Mesendoderm (in vitro differentiated cells): ENCODE measurements around the gene KCNC4. TPM values are rescaled to one million over a fixed set of nuclear protein-coding genes. Genes with fewer than 3 reads are reported as not detected.
A peak's percentile ranks its signal among the peaks of the same experiment; 100 is the strongest.

Experiments
- DNase-seq: peaks from one replicate; pipeline ENCODE4 v3.0.0; 2013
- H2AK5ac ChIP-seq: 2 replicates; pipeline ENCODE4 v1.6.1; 2013; ENCODE audit warnings: low read length, inconsistent platforms
- H2BK120ac ChIP-seq: 2 replicates; pipeline ENCODE4 v1.6.1; 2013; ENCODE audit warnings: low read depth, mild to moderate bottlenecking, low read length, moderate library complexity, mixed read lengths
- H2BK15ac ChIP-seq: replicated peaks from 2 replicates; pipeline ENCODE4 v1.6.1; 2013; ENCODE audit warnings: low read depth, mild to moderate bottlenecking, moderate library complexity
- H2BK5ac ChIP-seq: 2 replicates; pipeline ENCODE4 v1.6.1; 2013; ENCODE audit warnings: low read length, inconsistent platforms
- H3K18ac ChIP-seq: 2 replicates; pipeline ENCODE4 v1.6.1; 2013; ENCODE audit warnings: mild to moderate bottlenecking, low read length, mixed read lengths
- H3K23ac ChIP-seq: one replicate; pipeline ENCODE4 v1.6.1; 2013; ENCODE audit warnings: low read length
- H3K27ac ChIP-seq: 2 replicates; pipeline ENCODE4 v1.5.1; 2013; ENCODE audit warnings: low read depth, mild to moderate bottlenecking, inconsistent platforms, low read length, moderate library complexity
- H3K27me3 ChIP-seq: 2 replicates; pipeline ENCODE4 v1.6.1; 2013; ENCODE audit warnings: low read length, control low read depth, mild to moderate bottlenecking, inconsistent platforms; ENCODE audit not compliant: insufficient read depth, poor library complexity
- H3K36me3 ChIP-seq: 2 replicates; pipeline ENCODE4 v1.6.1; 2013; ENCODE audit warnings: low read length, inconsistent platforms; ENCODE audit not compliant: control insufficient read depth, insufficient read depth
- H3K4ac ChIP-seq: one replicate; pipeline ENCODE4 v1.6.1; 2013; ENCODE audit warnings: low read depth, mild to moderate bottlenecking, low read length, moderate library complexity
- H3K4me1 ChIP-seq: 2 replicates; pipeline ENCODE4 v1.6.1; 2013; ENCODE audit warnings: low read depth, low read length, inconsistent platforms; ENCODE audit not compliant: control insufficient read depth
- H3K4me2 ChIP-seq: 2 replicates; pipeline ENCODE4 v1.6.1; 2013; ENCODE audit warnings: low read length
- H3K4me3 ChIP-seq: 2 replicates; pipeline ENCODE4 v1.5.1; 2013; ENCODE audit warnings: mild to moderate bottlenecking, low read length
- H3K56ac ChIP-seq: one replicate; pipeline ENCODE4 v1.6.1; 2013; ENCODE audit warnings: low read length
- H3K79me1 ChIP-seq: 2 replicates; pipeline ENCODE4 v1.6.1; 2013; ENCODE audit warnings: low read length, inconsistent platforms
- H3K79me2 ChIP-seq: 2 replicates; pipeline ENCODE4 v1.6.1; 2013; ENCODE audit warnings: mild to moderate bottlenecking, low read length; ENCODE audit not compliant: control insufficient read depth, insufficient read depth
- H3K9ac ChIP-seq: 2 replicates; pipeline ENCODE4 v1.6.1; 2013; ENCODE audit warnings: low read length, inconsistent platforms
- H4K5ac ChIP-seq: one replicate; pipeline ENCODE4 v1.6.1; 2013; ENCODE audit warnings: low read length
- H4K8ac ChIP-seq: one replicate; pipeline ENCODE4 v1.6.1; 2013; ENCODE audit warnings: low read depth, mild to moderate bottlenecking, control low read depth, low read length, moderate library complexity
- WGBS: extraction: QIAGEN DNeasy Blood & Tissue Kit; methylation state at CpG from one replicate; pipeline ENCODE4 v1.1.7; 2013; ENCODE audit warnings: low lambda C conversion rate, missing lambda C conversion rate; ENCODE audit not compliant: insufficient coverage; ENCODE audit errors: extremely low coverage; 5-methylcytosine and 5-hydroxymethylcytosine counted together
- polyA plus RNA-seq, 2 experiments: library from polyadenylated mRNA; stranded (reverse); fragments of 200-250 nt; gene quantifications; one replicate each; pipeline ENCODE4 v1.2.3, GENCODE V29; 2013

KCNC4 gene
- 6.3 TPM for polyA plus RNA-seq (2013, experiment 1 of 2)
- polyA plus RNA-seq (2013, experiment 2 of 2): 6.0 TPM

- Histone ChIP-seq H3K18ac (peak within 1 kb of the TSS; percentile 57), H3K79me2 (peaks cover 35% of the 10 kb centered on the region), H3K36me3 (no peaks in the 10 kb centered on the region), H2BK15ac (no peak within 1 kb of the TSS), H3K23ac (peak within 1 kb of the TSS; percentile 74), H3K9ac (peak within 1 kb of the TSS; percentile 79), H3K4ac (peak within 1 kb of the TSS; percentile 22), H3K4me2 (peak within 1 kb of the TSS; percentile 61), H3K56ac (peak within 1 kb of the TSS; percentile 93), H4K5ac (no peak within 1 kb of the TSS), H4K8ac (no peak within 1 kb of the TSS), H3K27ac (peak within 1 kb of the TSS; percentile 36), H2AK5ac (no peak within 1 kb of the TSS), H2BK5ac (peak within 1 kb of the TSS; percentile 33), H2BK120ac (no peak within 1 kb of the TSS), H3K4me3 (peak within 1 kb of the TSS; percentile 58), H3K79me1 (peaks cover 6% of the 10 kb centered on the region), H3K4me1 (peaks cover 7% of the 10 kb centered on the region), H3K27me3 (no peaks in the 10 kb centered on the region)
- WGBS: no CpG with 5 or more reads among the region's 103 CpGs
- peak; percentile 92 for DNase-seq
These were observed at the start of gene KCNC4 for GRCh38 chr1:110209715-110210603. TSS of gene KCNC4 (plus strand) at chr1:110210314. CDS start at chr1:110211500, 1,186 bp downstream.

GRCh38 chr1:110160538-110161100 lies 49.5 kb upstream of the KCNC4 start:
- Histone ChIP-seq H3K4ac (no peak overlapping the region), H3K27ac (no peak overlapping the region), H3K23ac (no peak overlapping the region), H3K4me1 (no peaks in the 10 kb centered on the region), H2BK120ac (no peak overlapping the region), H3K18ac (no peak overlapping the region), H2AK5ac (no peak overlapping the region), H3K79me1 (no peaks in the 10 kb centered on the region), H3K27me3 (no peaks in the 10 kb centered on the region), H3K4me3 (no peak overlapping the region), H3K9ac (no peak overlapping the region), H2BK15ac (no peak overlapping the region), H3K36me3 (no peaks in the 10 kb centered on the region), H3K4me2 (no peak overlapping the region), H2BK5ac (no peak overlapping the region), H4K5ac (no peak overlapping the region), H3K79me2 (no peaks in the 10 kb centered on the region), H4K8ac (no peak overlapping the region), H3K56ac (no peak overlapping the region)
- no CpG with 5 or more reads among the region's 10 CpGs for WGBS
- DNase-seq: no peak

- DNase-seq: no peak
- Histone ChIP-seq H2BK120ac (no peak overlapping the region), H3K79me1 (no peaks in the 10 kb centered on the region), H3K18ac (no peak overlapping the region), H2BK5ac (no peak overlapping the region), H3K23ac (no peak overlapping the region), H3K27me3 (no peaks in the 10 kb centered on the region), H3K4me3 (no peak overlapping the region), H2BK15ac (no peak overlapping the region), H3K27ac (no peak overlapping the region), H3K36me3 (no peaks in the 10 kb centered on the region), H2AK5ac (no peak overlapping the region), H3K79me2 (no peaks in the 10 kb centered on the region), H3K4ac (no peak overlapping the region), H3K56ac (no peak overlapping the region), H3K9ac (no peak overlapping the region), H3K4me1 (no peaks in the 10 kb centered on the region), H3K4me2 (no peak overlapping the region), H4K8ac (no peak overlapping the region), H4K5ac (no peak overlapping the region)
- no CpG with 5 or more reads among the region's 3 CpGs for WGBS
These were observed 48.9 kb upstream of the KCNC4 start for GRCh38 chr1:110161165-110161564.

DNA sequence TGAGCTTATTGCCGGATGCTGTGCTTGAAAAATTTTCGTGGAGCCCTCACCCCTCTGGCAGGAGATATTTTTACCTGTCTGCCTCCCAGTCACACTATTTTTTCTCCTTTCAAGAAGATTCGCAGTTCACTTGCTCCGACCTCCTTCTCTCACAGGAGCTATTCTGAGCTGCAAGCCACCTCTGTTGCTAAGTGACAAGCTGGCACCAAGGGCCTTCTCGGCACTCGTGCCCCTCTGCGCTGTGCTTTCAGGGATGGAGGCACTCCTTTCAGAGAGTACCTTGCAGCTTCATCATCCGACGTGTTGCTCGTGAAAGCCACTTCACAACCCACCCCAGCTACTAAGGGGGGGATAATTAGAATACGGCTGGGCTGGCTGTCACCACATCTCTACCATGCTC lies 48.3 kb upstream of the KCNC4 start:
- H2AK5ac ChIP-seq: no peak overlapping the region
- H3K4me1 ChIP-seq: no peaks in the 10 kb centered on the region
- no peak overlapping the region for H3K4ac ChIP-seq
- H3K36me3 ChIP-seq: no peaks in the 10 kb centered on the region
- H3K4me3 ChIP-seq: no peak overlapping the region
- H3K9ac ChIP-seq: no peak overlapping the region
- H4K5ac ChIP-seq: no peak overlapping the region
- no CpG with 5 or more reads among the region's 11 CpGs for WGBS
- H3K79me2 ChIP-seq: no peaks in the 10 kb centered on the region
- no peak overlapping the region for H2BK120ac ChIP-seq
- DNase-seq: no peak
- no peak overlapping the region for H3K18ac ChIP-seq
- no peak overlapping the region for H3K4me2 ChIP-seq
- no peak overlapping the region for H3K56ac ChIP-seq
- H4K8ac ChIP-seq: no peak overlapping the region
- H3K23ac ChIP-seq: no peak overlapping the region
- no peaks in the 10 kb centered on the region for H3K79me1 ChIP-seq
- H3K27me3 ChIP-seq: no peaks in the 10 kb centered on the region
- no peak overlapping the region for H3K27ac ChIP-seq
- H2BK5ac ChIP-seq: no peak overlapping the region
- H2BK15ac ChIP-seq: no peak overlapping the region

DNA sequence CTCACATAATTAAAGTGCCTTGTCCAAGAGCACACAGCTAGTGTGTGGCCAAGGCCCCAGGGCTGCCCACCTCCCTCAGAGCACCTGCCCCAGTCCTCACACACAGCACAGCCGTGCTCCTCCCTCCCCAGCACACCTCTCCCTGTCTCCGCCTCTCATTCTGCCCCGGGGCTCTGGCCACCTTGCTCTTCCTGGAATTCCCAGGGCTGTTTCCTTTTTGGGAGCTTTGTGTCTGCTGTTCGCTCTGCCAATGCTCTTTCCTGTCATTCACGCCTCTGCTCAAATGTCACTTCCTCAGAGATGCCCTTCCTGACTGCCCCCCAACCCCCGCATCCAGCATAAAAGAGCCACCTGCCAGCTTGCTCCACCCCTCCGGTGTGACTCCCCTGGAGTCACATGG lies 46.5 kb upstream of the KCNC4 start:
- Histone ChIP-seq H4K5ac (no peak overlapping the region), H3K23ac (no peak overlapping the region), H3K79me1 (no peaks in the 10 kb centered on the region), H3K4me2 (no peak overlapping the region), H3K27me3 (no peaks in the 10 kb centered on the region), H2BK15ac (no peak overlapping the region), H3K27ac (no peak overlapping the region), H2BK120ac (no peak overlapping the region), H2AK5ac (no peak overlapping the region), H3K56ac (no peak overlapping the region), H3K18ac (no peak overlapping the region), H2BK5ac (no peak overlapping the region), H3K36me3 (no peaks in the 10 kb centered on the region), H3K4ac (no peak overlapping the region), H3K79me2 (no peaks in the 10 kb centered on the region), H3K9ac (no peak overlapping the region), H3K4me1 (no peaks in the 10 kb centered on the region), H4K8ac (no peak overlapping the region), H3K4me3 (no peak overlapping the region)
- no CpG with 5 or more reads among the region's 7 CpGs for WGBS
- peak; percentile 37 for DNase-seq
